HG03060 (cell line): ENCODE data around the gene BPIFB4.
"Not testable (repeated sequence)": the region's sequence is repeated elsewhere in the genome, so short reads cannot be mapped to it uniquely, and the experiment has no call there.

Experiments used
- ATAC-seq: cut with Tn5 transposase; IDR thresholded peaks from one replicate; pipeline ENCODE4 v1.9.1; 2021; ENCODE audit warnings: low read depth, moderate number of reproducible peaks; ENCODE audit not compliant: unreplicated experiment

The BPIFB4 gene

DNA sequence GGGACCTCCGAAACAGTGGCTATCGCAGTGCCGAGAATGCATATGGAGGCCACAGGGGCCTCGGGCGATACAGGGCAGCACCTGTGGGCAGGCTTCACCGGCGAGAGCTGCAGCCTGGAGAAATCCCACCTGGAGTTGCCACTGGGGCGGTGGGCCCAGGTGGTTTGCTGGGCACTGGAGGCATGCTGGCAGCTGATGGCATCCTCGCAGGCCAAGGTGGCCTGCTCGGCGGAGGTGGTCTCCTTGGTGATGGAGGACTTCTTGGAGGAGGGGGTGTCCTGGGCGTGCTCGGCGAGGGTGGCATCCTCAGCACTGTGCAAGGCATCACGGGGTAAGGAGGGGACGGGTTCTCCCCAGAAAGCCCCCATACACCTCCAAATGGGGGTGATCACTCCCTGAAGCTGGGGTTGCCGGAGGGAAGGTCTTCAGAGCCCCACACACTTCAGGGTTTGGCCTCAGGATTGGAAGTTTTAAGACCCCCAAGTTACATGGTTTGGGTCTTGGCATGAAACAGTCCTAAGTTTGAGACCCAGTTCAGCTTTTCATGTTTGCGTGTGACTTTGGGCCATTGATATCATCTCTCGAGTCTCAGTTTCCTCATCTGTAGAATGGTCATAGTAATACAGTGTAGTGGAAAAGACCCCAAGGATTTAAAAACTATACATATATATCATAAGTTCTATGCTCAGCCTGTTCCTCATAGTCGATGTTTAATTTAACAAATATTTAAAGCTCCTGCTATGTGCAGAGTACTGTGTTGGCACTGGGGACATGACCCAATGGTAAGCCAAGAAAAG lies 4.3 kb downstream of the BPIFB4 start:
- no peak for ATAC-seq

DNA sequence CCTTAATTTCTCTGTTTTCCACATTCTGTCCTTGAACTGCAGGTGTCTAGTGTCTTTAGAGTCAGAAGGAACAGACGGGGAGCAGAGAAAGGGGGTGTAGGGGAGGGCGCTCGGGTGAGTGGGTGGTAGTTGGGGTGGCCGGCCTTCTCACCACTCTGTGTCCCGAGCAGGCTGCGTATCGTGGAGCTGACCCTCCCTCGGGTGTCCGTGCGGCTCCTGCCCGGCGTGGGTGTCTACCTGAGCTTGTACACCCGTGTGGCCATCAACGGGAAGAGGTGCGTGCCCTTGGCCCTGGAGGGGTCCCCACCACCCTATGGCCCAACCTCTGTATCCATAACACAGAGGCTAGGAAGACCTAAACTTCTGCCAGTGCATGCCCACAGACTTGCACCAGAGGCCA lies 5.3 kb downstream of the BPIFB4 start:
- ATAC-seq = no peak

DNA sequence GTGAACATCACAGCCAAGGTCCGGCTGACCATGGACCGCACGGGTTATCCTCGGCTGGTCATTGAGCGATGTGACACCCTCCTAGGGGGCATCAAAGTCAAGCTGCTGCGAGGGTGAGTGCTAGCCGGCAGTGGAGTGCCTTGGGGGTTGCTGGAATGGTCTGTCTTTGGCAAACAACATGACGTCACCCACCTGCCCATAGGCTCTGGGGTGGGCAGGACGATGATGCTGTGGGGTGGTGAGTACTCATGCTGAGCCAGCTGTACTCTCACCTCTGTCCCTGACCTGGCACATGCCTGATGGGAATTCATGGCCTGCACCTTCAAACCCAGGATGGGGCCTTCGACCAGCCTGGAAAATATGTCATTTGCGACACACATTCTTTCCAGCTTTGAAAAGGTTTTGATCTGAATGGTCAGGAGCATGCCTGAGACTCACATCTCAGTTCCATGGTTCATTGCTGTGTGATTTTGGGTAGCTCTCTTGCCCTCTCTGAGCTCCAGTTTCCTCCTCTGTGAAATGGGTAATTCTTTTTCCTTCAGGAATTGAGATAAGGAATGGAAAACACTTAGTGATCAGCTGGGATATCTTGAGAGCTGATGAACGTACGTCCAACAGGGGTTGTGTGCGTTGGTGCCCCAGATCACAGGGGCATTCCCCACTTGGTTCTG lies 6.7 kb downstream of the BPIFB4 start:
- no peak for ATAC-seq

DNA sequence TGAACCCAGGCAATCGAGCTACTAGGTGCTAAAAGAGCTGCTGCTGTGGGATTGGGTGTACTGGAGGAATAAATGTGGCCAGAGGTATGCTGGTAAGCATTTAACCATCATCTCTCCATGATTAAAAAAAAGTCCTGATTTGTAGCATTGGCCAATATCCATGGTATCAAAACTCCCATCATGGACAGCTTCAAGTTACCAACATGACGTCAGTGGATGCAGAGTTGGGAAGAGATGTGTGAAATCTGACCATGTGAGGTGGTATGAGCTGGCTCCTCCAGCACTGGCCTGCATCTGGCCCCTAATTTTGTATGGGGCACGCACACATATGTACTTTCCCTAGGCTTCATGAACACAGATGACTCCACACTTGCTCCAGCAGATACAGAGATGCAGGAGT lies 11.7 kb downstream of the BPIFB4 start:
- ATAC-seq = no peak

DNA sequence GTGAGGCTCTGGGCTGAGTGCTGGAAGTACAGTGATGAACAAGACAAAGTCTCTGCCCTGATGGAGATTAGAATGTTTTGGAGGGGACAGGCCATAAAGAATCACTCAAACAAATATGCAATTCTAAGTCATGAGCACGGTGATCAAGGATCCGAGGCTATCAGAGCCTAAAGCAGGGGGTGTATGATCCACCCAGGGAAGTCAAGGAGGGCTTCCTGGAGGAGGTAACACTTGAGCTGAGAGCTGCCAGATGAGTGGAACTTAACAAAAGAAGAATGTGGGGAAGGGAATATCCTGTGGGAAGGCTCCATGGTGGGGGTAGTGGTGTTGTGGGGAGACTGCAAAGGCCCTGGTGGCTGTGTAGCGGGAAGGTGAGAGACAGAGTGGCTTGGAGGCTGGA lies 12.2 kb downstream of the BPIFB4 start:
- no peak for ATAC-seq

DNA sequence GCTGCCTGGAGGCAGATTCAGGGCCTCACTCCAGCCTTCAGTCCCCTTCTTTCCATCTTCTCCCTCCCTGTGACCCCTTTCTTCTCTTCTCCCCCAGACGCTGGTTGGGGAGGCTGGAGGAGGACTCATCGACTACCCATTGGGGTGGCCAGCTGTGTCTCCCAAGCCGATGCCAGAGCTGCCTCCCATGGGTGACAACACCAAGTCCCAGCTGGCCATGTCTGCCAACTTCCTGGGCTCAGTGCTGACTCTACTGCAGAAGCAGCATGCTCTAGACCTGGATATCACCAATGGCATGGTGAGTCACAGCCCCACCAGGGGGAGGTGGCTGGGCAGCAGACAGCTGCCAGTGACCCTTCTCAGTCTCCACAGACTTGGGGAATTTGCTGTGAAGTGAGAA lies 12.9 kb downstream of the BPIFB4 start:
- no peak for ATAC-seq

DNA sequence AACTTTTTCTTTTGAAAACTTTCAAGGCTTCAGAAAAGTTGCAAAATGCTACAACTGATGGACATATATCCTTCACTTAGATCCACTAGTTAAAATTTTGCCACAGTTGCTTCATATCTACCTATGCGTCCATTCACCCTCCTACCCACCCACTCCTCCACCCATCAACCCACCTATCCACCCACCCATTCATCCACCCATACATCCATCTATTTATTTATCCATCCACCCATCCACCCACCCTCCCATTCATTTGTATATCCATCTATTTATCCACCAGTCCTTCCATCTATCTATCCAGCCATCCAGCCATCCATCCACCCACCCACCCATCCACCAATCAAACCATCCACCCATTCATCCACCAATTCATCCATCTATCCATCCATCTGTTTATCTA lies 13.6 kb downstream of the BPIFB4 start:
- no peak for ATAC-seq

DNA sequence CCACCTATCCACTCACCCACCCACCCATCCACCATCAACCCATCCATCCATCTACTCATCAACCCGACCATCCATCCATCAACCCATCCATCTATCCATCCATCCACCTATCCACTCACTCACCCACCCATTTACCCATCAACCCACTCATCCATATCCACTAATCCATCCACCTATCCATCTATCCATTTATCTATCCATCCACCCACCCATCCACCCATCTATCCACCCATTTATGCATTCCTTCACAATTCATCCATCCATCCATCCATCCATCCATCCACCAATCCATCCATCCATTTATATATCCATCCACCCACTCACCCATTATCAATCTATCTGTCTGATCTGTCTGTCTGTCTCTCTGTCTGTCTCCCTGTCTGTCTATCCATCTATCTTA lies 14.1 kb downstream of the BPIFB4 start:
- no peak for ATAC-seq

DNA sequence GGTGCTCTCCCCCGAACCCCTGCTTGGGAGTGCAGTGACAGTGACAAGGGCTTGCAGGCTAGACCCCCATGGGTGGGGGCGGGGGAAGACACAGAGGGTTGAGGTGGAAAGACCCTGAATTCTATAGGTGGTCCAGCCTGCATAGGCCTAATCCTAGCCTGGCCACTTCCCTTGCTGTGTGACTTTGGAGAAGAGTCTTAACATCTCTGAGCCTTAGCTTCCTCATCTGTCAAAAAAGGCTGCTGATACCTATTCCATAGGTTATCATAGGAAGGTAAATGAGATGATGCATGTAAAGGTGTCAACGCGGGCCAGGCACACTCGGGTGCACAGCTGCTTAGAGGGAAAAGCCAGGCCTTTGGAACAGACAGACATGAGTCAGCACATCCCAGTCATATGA lies 15.8 kb downstream of the BPIFB4 start:
- ATAC-seq = no peak

DNA sequence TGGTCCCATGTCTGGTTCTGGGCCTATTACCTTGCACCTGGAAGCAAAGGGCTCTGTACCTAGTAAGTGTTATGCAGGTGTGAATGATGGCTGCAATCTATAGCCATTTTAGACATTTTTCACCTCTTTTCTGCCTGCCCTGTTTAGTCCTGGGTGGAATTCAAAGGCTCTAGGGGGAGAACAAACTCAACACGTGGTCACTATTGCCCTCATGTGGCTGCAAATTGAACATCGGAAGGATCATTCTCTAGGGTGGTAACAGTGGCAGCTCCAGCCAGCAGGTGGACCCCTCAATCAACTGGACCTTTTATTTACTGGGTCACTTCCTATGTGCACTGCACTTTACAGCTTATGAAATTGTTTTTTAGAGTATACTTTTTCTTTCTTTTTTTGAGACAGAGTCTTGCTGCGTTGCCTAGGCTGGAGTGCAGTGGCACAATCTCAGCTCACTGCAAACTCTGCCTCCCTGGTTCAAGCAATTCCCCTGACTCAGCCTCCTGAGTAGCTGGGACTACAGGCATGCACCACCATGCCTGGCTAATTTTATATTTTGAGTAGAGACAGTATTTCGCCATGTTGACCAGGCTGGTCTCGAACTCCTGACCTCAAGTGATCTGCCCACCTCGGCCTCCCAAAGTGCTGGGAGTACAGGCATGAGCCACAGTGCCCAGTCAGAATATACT lies 16.6 kb downstream of the BPIFB4 start:
- not testable (repeated sequence) for ATAC-seq

DNA sequence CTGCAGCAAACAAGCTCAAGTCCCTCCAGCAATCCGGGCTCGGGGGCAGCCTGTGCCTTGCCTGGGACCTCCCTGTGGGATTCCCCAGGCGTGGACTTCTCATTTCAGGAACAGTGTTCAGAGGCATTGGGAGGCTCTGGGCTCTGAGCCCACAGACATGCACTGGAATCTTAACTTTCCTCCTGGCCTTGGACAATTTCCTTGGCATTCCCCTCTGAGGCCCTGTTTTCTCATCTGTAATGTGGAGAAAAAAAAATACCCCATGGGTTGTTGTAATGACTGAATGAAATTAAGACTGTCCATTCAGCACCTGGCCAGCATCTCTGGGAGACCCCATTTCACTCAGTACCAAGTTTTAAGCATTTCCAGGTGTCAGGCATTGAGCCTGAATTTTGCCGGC lies 17.6 kb downstream of the BPIFB4 start:
- ATAC-seq = no peak

DNA sequence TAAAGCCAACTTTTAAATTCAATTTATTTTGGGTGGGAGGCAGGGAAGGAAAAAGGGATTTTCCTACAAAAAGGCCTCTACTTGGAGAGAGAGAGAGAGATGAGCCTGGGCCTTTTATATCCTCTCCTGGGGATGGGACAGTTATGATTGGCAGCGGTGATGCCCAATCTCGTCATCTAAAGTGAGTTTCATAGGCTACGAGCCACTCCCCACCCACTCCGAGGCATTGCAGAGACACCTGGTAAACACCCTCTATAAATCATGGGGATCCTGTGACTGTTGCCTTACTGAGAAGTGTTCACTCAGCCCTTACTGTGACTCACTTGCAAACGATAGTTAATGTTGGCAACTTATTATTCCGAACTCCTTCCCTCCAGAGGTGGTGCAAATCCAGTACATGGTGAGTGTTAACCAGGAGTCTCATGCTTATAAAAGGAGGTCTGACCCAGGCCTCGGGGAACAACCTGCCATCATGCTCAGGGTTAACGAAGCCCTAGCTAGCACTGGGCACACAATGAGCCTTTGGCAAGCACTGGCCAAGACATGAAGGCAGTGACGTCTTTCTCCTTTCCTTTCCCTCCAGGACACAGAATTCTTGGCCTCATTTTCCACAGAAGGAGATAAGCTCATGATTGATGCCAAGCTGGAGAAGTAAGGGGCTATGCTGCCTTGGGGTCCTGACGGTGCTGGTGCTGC lies 20.5 kb downstream of the BPIFB4 start:
- no peak for ATAC-seq

DNA sequence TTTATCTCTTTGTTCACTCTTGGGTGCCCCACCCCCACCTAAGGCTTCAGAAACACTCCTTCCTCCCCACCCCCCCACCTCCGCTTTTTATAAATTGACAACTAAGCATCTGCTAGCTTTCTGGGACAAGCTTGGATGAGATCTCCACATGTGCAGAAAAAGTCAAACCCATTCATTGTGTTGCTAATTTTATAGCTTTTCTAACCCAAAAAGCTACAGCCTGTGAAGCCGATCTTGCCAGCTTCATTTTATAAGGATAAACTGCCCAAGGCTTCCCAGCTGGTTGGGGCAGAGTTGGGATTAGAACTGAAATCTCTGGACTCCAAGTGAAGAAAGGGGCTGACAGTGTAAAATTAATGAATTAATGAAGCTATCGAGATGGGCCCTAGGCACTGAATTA lies 24.1 kb downstream of the BPIFB4 start:
- no peak for ATAC-seq

DNA sequence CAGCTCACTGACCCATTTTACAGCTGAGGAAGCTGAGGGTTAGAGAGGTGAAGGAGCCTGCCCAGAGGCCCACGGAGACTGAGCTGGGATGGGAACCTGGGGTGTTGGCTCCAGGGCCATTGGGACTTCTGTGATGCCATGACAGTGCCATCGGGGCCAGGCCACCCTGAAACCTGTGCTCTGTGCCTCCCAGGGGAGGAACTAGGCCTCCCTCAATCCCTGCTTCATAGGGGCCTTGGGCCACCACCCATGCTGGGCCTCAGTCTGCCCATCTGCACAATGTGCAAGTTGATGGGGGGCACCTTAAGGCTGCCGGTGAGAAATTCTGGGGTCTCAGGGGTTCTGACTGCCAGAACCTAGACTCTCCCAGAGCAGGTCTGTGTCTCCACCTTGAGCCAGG lies 24.9 kb downstream of the BPIFB4 start:
- ATAC-seq = no peak

DNA sequence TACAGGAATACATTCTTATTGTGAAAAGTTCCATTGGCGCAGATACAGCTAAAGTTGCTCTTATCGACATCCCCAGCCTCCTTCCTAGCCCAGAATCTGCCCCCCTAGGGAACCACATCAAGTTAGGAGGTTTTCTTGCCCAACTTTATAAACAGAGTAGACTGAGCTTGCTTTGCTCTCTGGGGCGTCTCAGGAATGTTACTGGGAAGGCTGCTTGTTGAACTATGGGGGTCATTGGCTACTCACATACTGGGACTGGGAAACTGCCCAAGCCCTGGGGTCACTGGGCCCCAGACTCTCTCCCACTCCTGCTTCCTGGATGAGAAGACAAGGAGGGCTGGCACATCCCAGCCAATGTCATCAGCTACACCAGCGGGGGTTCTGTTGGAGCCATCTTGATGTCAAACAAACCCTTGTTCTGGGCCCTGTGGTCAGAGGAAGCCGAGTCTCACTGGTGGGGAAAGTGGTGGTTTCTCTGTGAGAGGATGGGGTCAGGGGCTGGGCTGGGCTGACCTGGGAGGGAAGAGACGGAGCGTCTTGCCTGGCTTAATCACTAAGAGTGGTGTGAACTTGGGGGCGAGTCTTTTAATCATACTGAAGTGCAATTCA lies 26.0 kb downstream of the BPIFB4 start:
- no peak for ATAC-seq

DNA sequence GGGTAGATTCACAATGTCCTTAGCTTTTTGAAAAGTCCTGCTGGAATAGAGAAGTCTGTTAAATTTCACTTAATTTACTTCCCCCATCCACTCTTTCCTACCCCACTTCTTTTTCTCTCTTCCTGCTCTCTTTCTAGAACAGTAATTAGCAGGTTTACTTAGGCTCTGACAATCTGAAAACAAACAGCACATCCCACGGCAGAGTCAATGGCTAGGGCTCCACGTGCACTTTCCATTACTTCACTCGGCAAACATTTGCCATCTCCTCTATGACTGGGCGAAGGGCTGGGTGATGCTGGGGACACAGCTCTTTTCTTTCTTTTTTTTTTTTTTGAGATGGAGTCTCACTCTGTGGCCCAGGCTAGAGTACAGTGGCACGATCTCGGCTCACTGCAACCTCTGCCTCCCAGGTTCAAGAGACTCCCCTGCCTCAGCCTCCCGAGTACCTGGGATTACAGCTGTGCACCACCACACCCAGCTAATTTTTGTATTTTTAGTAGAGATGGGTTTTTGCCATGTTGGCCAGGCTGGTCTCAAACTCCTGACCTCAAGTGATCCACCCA lies 26.7 kb downstream of the BPIFB4 start:
- not testable (repeated sequence) for ATAC-seq

DNA sequence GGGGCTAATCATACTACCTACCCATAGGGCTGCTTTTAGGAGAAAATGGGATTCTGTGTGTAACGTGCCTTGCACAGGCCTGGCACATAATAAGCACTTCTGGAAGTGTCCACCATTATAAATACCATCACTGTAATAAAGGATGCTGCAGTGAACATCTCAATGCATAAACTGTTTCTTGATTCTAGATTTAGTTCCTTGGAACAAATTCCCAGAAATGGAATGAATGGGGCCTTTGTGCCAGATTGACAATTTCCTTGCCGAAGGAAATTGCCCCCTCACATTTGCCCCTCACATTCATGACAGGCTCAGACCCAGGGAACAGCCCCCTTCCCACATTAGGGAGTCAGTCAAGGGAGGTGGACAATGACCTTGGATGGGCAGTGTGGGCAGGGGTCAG lies 29.2 kb downstream of the BPIFB4 start:
- ATAC-seq = no peak

DNA sequence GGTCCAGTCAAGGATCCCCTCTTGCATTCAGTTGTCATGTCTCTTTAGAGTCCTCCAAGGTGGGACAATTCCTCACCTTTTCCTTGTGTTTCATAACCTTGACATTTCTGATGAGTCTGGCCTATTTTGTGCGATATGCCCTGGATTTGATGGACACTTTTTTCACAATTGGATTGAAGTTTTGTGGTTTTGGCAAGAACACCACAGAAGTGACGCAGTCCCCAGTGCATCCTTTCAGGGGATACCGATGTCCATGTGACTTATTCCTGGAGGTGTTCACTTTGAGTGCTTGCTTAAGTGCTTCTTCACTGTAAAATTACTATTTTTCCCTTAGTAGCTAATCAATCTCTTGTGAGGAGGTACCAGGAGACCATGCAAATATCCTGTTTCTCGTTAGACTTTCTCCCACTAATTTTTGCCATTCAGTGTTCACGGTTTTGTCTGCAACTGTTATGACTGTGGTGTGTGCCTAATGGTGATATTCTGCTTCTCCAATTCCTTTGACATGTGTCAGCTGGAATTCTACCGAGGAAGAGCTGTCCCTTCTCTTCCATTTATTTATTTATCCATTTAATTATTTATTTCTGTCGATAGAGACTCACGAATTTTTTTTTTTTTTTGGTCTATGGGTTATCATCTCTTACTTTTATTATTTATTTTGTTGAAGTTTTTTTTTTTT lies 30.8 kb downstream of the BPIFB4 start:
- ATAC-seq = no peak

DNA sequence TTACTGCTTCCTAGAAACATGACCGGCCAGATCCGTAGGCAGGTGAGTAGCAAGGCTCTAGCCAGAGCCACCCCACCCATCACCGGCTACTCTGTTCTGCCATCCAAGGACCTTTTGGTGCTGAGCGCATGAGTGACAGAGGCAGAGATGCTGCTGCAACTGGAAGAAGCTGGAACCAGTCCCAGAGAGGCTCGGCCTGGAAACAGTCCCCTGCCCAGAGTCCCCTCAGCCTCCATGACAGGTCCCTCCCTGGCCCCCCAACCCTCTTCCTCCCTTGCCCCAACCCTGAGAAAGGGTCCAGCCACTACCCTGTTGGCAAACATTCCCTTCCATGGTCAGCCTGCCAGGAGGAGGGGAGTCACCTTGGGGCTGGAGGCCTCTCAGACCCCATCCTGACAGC lies 31.9 kb downstream of the BPIFB4 start:
- ATAC-seq = no peak
